HG02938 (cell line): ENCODE measurements around the gene LCLAT1.
"Not testable (repeated sequence)": the region's sequence is repeated elsewhere in the genome, so short reads cannot be mapped to it uniquely, and the experiment has no call there.

Experiments
- ATAC-seq: cut with Tn5 transposase; IDR thresholded peaks from one replicate; pipeline ENCODE4 v1.9.1; 2021; ENCODE audit warnings: mild to moderate bottlenecking, moderate library complexity; ENCODE audit not compliant: unreplicated experiment

The LCLAT1 gene

GRCh38 chr2:30484995-30485394 is 37.9 kb downstream of the LCLAT1 start:
- no peak for ATAC-seq

DNA sequence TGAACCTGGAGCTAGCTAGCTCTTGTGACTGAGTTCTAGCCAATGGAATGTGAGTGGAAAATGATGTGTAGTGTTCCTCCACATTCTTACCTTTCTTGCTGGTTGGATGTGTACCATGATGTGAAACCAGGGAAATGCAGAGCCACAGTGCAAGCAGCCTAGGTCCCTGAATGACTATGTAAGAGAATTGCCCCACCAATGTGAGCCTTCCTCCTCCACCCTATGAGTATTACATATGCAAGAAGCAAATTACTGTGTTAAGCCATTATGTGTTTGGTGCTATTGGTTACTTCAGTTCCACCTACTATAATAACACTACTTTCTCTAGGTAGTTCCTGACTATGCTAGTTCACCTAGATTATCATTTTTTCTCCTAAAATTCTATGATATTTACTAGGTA is 39.6 kb downstream of the LCLAT1 start:
- no peak for ATAC-seq

DNA sequence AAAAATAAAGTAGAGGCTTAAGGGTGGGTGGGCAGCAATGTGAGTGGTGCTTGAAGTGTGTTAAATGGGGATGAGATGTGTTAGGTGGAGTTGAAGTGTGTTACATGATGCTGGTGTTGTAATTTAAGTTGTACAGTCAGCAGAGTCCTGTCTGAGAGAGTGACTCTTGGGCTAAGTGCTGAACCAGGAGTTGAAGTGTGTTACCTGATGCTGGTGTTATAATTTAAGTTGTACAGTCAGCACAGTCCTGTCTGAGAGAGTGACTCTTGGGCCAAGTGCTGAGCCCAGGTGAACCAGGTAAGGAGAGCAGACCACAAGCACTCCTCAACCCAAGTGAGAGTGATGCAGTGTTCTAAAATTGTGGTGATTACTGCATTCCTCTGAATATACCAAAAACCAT is 40.6 kb downstream of the LCLAT1 start:
- no peak for ATAC-seq

- no peak for ATAC-seq
These were observed 41.1 kb downstream of the LCLAT1 start for GRCh38 chr2:30488012-30488659.

DNA sequence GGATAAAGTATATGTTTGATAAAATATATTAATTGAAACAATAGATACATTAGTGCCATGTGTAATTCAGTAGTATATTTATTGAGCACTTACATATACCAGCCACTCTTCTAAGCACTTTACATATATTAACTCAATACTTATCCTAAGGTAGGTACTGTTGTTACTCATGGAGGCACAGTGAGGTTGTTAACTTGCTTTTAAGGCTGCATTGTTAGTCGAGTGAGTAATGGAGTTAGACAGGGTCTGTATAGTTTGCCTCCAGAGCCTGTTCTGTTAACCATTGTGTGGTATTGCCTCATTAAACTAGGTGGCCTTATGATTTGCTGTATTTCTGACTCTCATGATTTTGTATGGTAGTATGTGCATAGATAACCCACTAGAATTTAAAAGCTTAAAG is 44.2 kb downstream of the LCLAT1 start:
- no peak for ATAC-seq

- ATAC-seq = no peak
These were observed 45.1 kb downstream of the LCLAT1 start for GRCh38 chr2:30492185-30492584.

- no peak for ATAC-seq
These were observed 45.6 kb downstream of the LCLAT1 start for GRCh38 chr2:30492619-30493018.

DNA sequence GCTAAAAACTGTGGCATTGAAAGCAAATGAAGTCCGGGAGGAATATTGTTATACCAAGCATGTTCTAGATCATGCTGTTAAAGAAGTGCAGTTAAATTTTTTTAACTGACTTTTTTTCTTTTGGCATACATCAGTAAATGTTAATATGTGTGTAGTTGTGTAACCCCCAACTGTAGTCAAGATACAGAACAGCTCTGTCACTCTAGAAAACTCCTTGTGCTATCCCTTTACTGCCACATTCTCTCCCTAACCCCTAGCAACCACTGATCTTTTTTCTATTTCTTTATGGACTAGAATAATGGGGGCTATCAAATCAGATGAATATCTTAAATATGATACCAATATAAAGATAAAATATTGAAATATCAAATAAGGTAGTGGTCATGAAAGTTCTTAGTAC is 46.4 kb downstream of the LCLAT1 start:
- no peak for ATAC-seq

GRCh38 chr2:30495896-30496295 is 48.9 kb downstream of the LCLAT1 start:
- not testable (repeated sequence) for ATAC-seq

GRCh38 chr2:30499681-30500080 is 52.6 kb downstream of the LCLAT1 start:
- ATAC-seq = no peak

DNA sequence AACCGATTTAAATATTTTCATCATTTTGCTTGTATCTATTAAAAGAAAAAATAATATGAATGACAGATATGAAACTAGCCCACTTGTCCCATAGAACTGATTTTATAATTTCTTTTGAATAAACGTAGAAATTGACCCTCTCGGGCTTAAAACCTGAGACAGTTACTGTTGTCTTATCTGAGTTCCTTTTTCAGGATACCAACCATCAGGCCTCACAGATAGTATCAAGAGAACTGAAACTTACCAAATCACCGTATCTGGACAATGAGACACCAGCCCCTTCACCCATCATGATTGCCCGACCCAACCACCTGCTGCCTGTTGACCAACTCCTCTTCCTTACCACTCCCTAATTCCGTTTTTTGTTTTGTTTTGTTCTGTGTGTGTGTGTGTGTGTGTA is 53.7 kb downstream of the LCLAT1 start:
- ATAC-seq = no peak

DNA sequence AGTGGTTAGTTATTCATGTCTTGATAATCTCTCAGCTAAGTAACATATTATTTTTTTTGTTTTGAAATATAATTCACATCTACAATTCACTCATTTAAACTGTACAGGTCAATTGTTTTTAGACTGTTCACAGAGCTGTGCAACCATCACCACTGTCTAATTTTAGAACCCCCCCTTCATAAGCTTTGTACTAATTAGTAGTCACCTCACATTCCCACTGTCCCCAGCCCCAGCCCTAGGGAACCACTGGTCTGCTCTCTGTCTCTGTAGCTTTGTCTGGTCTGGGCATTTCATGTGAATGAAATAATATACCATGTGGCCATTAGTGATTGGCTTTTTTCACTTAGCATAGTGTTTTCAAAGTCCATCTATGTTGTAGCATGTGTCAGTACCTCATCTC is 55.3 kb downstream of the LCLAT1 start:
- ATAC-seq = no peak

GRCh38 chr2:30503007-30503694 is 56.1 kb downstream of the LCLAT1 start:
- no peak for ATAC-seq

DNA sequence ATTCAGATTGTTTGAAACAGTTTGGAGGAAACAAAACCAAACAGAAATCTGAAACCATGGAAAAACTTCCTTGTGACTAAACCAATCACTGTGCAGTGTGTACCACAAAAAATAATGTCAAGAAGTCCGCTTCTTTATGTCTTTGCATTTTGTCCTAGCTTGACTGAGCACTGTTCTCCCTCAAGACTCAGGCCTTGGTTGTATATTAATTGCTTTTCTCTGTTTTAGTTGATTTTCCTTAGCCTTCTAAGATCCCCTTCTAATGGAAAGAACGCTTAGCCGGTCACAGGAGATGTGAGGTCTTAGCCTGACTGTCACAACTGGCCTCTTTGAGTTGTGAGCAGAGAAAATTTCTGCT is 56.6 kb downstream of the LCLAT1 start:
- ATAC-seq = no peak

- no peak for ATAC-seq
These were observed 57.7 kb downstream of the LCLAT1 start for GRCh38 chr2:30504731-30505130.

GRCh38 chr2:30505500-30506180 is 58.6 kb downstream of the LCLAT1 start:
- ATAC-seq = no peak

- ATAC-seq = not testable (repeated sequence)
These were observed 60.4 kb downstream of the LCLAT1 start for GRCh38 chr2:30507460-30507859.

- no peak for ATAC-seq
These were observed 62.7 kb downstream of the LCLAT1 start for GRCh38 chr2:30509716-30510115.

DNA sequence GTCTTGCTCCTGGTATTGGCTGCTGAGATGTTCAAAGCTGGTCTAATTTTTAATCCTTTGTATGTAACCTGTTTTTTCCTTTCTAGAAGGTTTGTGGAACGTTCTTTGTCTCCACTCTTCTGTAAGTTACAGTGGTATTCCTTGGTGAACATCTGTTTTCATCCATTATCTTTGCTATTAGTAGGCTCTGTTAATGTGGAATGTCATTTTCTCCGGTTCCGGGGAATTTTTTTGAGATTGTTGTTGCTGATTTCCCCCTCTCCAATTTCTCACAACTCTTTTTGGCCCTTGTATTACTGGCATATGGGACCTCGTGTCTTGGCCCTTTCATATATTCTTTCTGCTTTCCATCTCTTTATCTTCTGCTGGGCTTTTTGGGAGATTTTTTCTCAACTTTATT is 63.4 kb downstream of the LCLAT1 start:
- no peak for ATAC-seq

DNA sequence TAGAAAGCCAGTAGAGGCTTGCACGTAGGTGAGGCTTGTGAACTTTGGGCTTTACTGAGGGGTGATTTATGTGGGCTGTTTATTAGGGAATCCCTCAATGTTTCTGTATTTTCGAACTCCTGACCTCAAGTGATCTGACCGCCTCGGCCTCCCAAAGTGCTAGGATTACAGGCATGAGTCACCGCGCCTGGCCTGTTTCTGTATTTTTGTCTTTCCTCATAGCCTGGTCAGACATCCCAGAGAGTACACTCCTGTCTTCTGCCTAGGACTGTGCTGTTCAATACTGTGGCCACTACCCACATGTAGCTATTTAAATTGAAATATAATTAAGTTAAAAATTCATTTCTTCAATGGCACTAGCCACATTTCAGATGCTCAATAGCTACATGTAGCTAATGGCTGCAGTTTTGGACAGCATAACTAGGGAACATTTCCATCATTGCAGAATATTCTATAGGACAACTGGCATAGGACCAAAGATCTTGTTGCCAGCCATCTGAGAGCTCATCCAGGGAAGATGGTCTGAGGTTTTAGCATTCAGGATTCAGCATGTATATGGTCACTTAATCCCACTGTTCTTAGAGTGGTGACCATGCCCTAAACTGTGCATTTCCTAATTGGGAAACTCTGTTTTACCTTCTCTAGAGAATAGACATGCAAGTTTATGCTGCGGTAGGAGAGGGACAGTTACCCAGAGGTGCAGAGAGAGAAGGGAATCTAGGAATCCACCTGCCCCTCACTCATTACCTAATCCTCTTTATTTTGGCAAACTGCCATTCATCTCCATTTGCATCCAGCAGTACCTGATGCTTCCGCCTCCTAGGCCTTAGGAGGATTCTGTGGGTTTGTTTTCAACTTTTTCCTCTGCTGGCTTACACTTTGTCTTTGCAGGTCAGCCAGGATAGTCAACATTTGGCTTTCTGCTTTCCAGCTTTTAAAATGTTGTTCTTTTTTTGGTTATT is 64.4 kb downstream of the LCLAT1 start:
- ATAC-seq = no peak

GRCh38 chr2:30512243-30512886 is 65.3 kb downstream of the LCLAT1 start:
- no peak for ATAC-seq
